Mesothelial cell of epicardium (in vitro differentiated cells): ENCODE results near the gene RNF14. TPM values are rescaled to one million over a fixed set of nuclear protein-coding genes. Genes with fewer than 3 reads are reported as not detected.

Experiments
- DNase-seq, 2 experiments: peaks; one replicate each; pipeline ENCODE4 v3.0.0; 2021; ENCODE audit warnings: low spot score in 2 of 2; ENCODE audit not compliant: unreplicated experiment in 2 of 2
- H3K27ac Mint-ChIP-seq: 2 replicates; pipeline ENCODE4 v1.8.0; 2021; ENCODE audit warnings: mixed read lengths
- H3K27me3 Mint-ChIP-seq: 2 replicates; pipeline ENCODE4 v1.8.0; 2021; ENCODE audit warnings: low read depth, mixed read lengths
- H3K36me3 Mint-ChIP-seq: 2 replicates; pipeline ENCODE4 v1.8.0; 2021; ENCODE audit warnings: mixed read lengths
- H3K4me1 Mint-ChIP-seq: 2 replicates; pipeline ENCODE4 v1.8.0; 2021; ENCODE audit warnings: mixed read lengths
- H3K4me3 Mint-ChIP-seq: 2 replicates; pipeline ENCODE4 v1.8.0; 2021; ENCODE audit warnings: mild to moderate bottlenecking, moderate library complexity, mixed read lengths
- H3K9me3 Mint-ChIP-seq: 2 replicates; pipeline ENCODE4 v1.8.0; 2021; ENCODE audit warnings: mixed read lengths
- total RNA-seq: library from RNA; stranded (reverse); gene quantifications from 3 replicates; pipeline ENCODE4 v1.2.1, GENCODE V29; 2021
- TF ChIP-seq, protein P1 (sequence below): fragments of 200-600 bp; sonication (generic); IDR thresholded peaks from one replicate; pipeline ENCODE4 v1.5.0; 2021; ENCODE audit warnings: antibody characterized with exemption; ENCODE audit not compliant: unreplicated experiment

Gene RNF14
- total RNA-seq, 1 donor from 2014 or later = 34.0 TPM

DNA sequence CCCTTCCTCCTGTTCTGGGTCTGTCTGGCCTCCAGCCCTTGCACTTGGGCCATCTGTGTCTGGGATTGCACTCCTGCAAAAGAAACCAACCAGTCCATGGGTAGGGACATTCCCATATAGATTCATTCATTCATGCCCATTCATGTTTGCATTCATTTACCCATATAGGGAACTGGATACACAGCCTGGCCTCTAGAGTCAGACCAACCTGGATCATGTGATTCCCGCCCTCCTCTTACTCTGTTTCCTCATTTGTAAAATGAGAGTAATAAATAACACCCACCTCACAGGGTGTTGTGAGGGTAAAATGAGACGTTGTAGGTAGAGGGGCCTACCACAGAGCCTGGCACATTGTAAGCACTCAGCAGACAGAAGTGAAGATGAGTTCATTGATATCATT is 19.4 kb upstream of the RNF14 start:
- H3K27ac Mint-ChIP-seq = no peak overlapping the region
- H3K4me3 Mint-ChIP-seq = no peak overlapping the region
- no peak for DNase-seq
- no peaks in the 10 kb centered on the region for H3K36me3 Mint-ChIP-seq
- H3K9me3 Mint-ChIP-seq = no peaks in the 10 kb centered on the region
- peaks cover 2% of the 10 kb centered on the region for H3K4me1 Mint-ChIP-seq
- TF ChIP-seq, protein P1, sequence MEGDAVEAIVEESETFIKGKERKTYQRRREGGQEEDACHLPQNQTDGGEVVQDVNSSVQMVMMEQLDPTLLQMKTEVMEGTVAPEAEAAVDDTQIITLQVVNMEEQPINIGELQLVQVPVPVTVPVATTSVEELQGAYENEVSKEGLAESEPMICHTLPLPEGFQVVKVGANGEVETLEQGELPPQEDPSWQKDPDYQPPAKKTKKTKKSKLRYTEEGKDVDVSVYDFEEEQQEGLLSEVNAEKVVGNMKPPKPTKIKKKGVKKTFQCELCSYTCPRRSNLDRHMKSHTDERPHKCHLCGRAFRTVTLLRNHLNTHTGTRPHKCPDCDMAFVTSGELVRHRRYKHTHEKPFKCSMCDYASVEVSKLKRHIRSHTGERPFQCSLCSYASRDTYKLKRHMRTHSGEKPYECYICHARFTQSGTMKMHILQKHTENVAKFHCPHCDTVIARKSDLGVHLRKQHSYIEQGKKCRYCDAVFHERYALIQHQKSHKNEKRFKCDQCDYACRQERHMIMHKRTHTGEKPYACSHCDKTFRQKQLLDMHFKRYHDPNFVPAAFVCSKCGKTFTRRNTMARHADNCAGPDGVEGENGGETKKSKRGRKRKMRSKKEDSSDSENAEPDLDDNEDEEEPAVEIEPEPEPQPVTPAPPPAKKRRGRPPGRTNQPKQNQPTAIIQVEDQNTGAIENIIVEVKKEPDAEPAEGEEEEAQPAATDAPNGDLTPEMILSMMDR = no peak
- H3K27me3 Mint-ChIP-seq = peaks cover 6% of the 10 kb centered on the region

DNA sequence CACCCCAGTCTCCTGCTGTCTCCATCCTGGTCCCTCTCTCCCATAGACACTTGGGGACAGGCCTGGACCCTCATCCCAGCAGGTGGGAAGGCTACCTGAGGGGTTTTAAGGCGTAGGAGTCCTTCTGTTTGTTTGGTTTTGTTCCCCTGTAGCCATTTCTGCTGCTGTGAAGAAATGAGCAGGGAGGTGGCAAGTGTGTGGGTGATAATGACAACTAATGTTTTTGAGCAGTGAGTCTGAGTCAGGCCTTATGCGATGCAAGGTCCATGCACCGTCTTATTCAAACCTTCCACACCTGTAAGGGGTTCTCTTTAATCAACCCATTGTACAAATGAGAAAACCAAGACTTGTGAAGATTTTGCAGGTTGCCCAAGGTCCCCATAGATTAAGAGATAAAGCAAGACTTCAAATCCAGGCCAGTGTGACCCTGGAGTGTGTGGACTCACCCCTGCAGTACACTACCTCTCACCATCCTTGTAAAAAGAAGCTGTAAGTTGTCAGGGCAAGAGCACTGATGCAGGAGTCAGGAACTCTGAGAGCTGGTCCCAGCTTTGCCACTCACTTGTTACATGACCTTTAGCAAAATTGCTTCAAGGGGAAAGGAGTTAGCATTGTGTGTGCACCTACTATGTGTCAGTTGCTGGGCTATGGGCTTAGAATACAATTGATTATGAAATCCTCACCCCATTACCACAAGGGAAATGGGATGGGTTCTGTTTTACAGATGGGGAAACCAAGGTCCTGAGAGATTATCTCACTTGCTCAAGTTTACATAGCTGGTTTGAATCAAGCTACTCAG is 18.5 kb upstream of the RNF14 start:
- DNase-seq = no peak
- H3K4me1 Mint-ChIP-seq = peaks cover 1% of the 10 kb centered on the region
- no peak overlapping the region for H3K4me3 Mint-ChIP-seq
- H3K27me3 Mint-ChIP-seq = peaks cover 6% of the 10 kb centered on the region
- TF ChIP-seq, protein P1 = no peak
- H3K36me3 Mint-ChIP-seq = no peaks in the 10 kb centered on the region
- no peak overlapping the region for H3K27ac Mint-ChIP-seq
- no peaks in the 10 kb centered on the region for H3K9me3 Mint-ChIP-seq

DNA sequence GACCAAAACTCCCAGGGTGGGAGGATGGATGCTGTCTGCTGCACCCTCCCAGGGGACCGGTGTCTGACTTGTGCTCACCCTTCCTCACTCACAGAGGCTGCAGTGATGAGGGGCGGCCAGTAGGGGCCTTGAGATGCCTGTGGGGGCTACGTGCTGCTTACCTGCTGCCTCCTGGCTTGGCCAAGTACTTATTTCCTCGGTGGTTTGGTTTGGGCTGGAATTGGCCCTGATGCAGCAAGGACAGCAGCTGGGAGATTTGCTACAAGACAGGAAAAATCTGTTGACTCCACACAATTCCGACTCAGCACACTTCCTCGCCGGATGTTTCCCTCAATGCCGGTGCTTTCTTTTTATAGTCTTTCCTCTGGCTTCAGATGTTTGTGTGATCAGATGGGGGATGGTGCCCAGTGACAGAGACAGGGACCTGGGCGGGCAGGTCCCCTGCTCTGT is 17.5 kb upstream of the RNF14 start:
- H3K4me3 Mint-ChIP-seq = no peak overlapping the region

DNA sequence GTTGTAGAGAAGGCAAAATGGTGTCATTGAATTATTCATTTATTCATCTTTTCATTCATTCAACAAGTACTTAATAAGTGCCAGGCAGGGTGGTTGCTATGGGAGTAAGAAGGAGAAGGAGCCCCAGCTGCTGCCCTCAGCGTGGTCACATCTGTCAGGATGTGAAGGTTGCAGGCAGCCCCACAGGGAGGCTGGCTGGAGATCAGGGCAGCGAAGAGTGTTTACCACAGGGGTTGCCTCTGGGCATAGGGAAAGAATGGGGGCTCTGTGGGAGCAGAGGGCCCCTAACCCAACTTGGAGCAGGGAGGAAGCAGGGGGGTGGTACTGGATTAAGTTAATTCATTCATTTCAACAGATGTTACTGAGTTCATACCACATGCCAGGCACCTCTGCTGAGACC is 16.9 kb upstream of the RNF14 start:
- H3K4me3 Mint-ChIP-seq = no peak overlapping the region
- H3K27me3 Mint-ChIP-seq = peaks cover 5% of the 10 kb centered on the region
- H3K9me3 Mint-ChIP-seq = no peaks in the 10 kb centered on the region
- no peaks in the 10 kb centered on the region for H3K4me1 Mint-ChIP-seq
- H3K27ac Mint-ChIP-seq = no peak overlapping the region
- DNase-seq = no peak
- no peaks in the 10 kb centered on the region for H3K36me3 Mint-ChIP-seq
- TF ChIP-seq, protein P1 = no peak

More for the DNA sequence above, 17.5 kb upstream of the RNF14 start:
- TF ChIP-seq, protein P1 = peak; percentile 64
- Mint-ChIP-seq H3K4me1 (no peaks in the 10 kb centered on the region), H3K27ac (no peak overlapping the region), H3K27me3 (peaks cover 5% of the 10 kb centered on the region), H3K9me3 (no peaks in the 10 kb centered on the region), H3K36me3 (no peaks in the 10 kb centered on the region)
- no peak for DNase-seq

DNA sequence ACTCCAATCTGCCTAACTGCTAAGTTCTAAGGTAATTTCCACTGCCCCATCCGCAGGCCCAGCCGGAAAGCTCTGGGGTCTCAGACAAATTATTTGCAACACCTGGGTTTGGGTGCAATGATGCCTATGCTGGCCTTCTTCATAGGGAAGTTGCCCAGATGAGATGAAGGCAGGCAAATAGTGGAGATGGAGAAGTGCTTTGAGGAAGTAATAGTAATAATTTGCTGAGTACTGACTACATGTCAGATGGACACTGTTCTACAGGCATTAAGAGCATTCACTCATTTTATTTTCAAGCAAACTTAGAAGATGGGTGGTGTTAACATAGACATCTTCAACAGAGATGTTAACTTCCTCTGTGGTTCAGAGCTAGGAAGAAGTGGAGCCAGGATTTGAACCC is 14.7 kb upstream of the RNF14 start:
- H3K4me1 Mint-ChIP-seq = peaks cover 3% of the 10 kb centered on the region
- TF ChIP-seq, protein P1 = no peak
- no peak overlapping the region for H3K27ac Mint-ChIP-seq

More for the DNA sequence above, 14.7 kb upstream of the RNF14 start:
- H3K4me3 Mint-ChIP-seq = no peak overlapping the region
- H3K9me3 Mint-ChIP-seq = no peaks in the 10 kb centered on the region
- peaks cover 5% of the 10 kb centered on the region for H3K27me3 Mint-ChIP-seq
- no peak for DNase-seq
- no peaks in the 10 kb centered on the region for H3K36me3 Mint-ChIP-seq
